Neuronal stem cell (in vitro differentiated cells): ENCODE results near the gene SGCA.

Experiments
- DNase-seq: peaks from one replicate; pipeline ENCODE4 v3.0.0-alpha.2; 2013; ENCODE audit warnings: low spot score
- H2AFZ ChIP-seq: one replicate; pipeline ENCODE4 v1.6.1; 2013; ENCODE audit warnings: mild to moderate bottlenecking, low read length, inconsistent platforms
- H2AK5ac ChIP-seq: 2 replicates; pipeline ENCODE4 v1.6.1; 2013; ENCODE audit warnings: low read depth, mild to moderate bottlenecking, inconsistent platforms, low read length, moderate library complexity, mixed read lengths
- H2BK120ac ChIP-seq: 2 replicates; pipeline ENCODE4 v1.6.1; 2013; ENCODE audit warnings: low read depth, mild to moderate bottlenecking, inconsistent platforms, low read length, moderate library complexity, mixed read lengths
- H2BK12ac ChIP-seq: one replicate; pipeline ENCODE4 v1.6.1; 2013; ENCODE audit warnings: low read length, inconsistent platforms
- H2BK15ac ChIP-seq: 2 replicates; pipeline ENCODE4 v1.6.1; 2013; ENCODE audit warnings: mild to moderate bottlenecking, low read length, inconsistent platforms, mixed read lengths
- H2BK5ac ChIP-seq: one replicate; pipeline ENCODE4 v1.6.1; 2013; ENCODE audit warnings: inconsistent platforms, mild to moderate bottlenecking, low read length, moderate library complexity
- H3K14ac ChIP-seq: one replicate; pipeline ENCODE4 v1.6.1; 2013; ENCODE audit warnings: low read length, inconsistent platforms
- H3K18ac ChIP-seq: 2 replicates; pipeline ENCODE4 v1.6.1; 2013; ENCODE audit warnings: low read length, inconsistent platforms
- H3K23ac ChIP-seq: 2 replicates; pipeline ENCODE4 v1.6.1; 2013; ENCODE audit warnings: low read depth, mild to moderate bottlenecking, mixed read lengths, low read length, inconsistent platforms; ENCODE audit not compliant: poor library complexity
- H3K27ac ChIP-seq: replicated peaks from 3 replicates; pipeline ENCODE4 v1.5.1; 2013; ENCODE audit warnings: low read length, inconsistent platforms
- H3K27me3 ChIP-seq, 3 experiments: 2 replicates each; pipeline ENCODE4 v1.6.1; 2013; ENCODE audit warnings: low read length in 3 of 3, mild to moderate bottlenecking in 2 of 3, inconsistent platforms in 1 of 3, low read depth in 1 of 3, mixed read lengths in 1 of 3, moderate library complexity in 1 of 3; ENCODE audit not compliant: control insufficient read depth in 3 of 3, insufficient read depth in 3 of 3
- H3K36me3 ChIP-seq, 2 donors: replicated peaks in 1 of 2; 2 replicates each; pipeline ENCODE4 v1.6.1; 2013; ENCODE audit warnings: low read length in 2 of 2; ENCODE audit not compliant: control insufficient read depth in 2 of 2, insufficient read depth in 2 of 2
- H3K4ac ChIP-seq: 2 replicates; pipeline ENCODE4 v1.6.1; 2013; ENCODE audit warnings: inconsistent platforms, mild to moderate bottlenecking, low read length, moderate library complexity
- H3K4me1 ChIP-seq, 2 donors: 1 replicate in 1 of 2; 2 replicates in 1 of 2; pipeline ENCODE4 v1.6.1; 2013; ENCODE audit warnings: low read length in 2 of 2, low read depth in 1 of 2; ENCODE audit not compliant: control insufficient read depth in 2 of 2, insufficient read depth in 1 of 2
- H3K4me2 ChIP-seq: one replicate; pipeline ENCODE4 v1.6.1; 2013; ENCODE audit warnings: mild to moderate bottlenecking, low read length, inconsistent platforms; ENCODE audit not compliant: insufficient read depth, poor library complexity, severe bottlenecking
- H3K4me3 ChIP-seq, 2 donors: 2 replicates each; pipeline ENCODE4 v1.5.1; 2013; ENCODE audit warnings: low read length in 2 of 2, mild to moderate bottlenecking in 2 of 2, inconsistent platforms in 1 of 2, moderate library complexity in 1 of 2
- H3K79me1 ChIP-seq: one replicate; pipeline ENCODE4 v1.6.1; 2013; ENCODE audit warnings: low read depth, mild to moderate bottlenecking, inconsistent platforms, low read length, moderate library complexity
- H3K9ac ChIP-seq: one replicate; pipeline ENCODE4 v1.6.1; 2013; ENCODE audit warnings: mild to moderate bottlenecking, low read depth, low read length, inconsistent platforms; ENCODE audit not compliant: poor library complexity
- H3K9me3 ChIP-seq, 2 donors: replicated peaks in 1 of 2; 2 replicates each; pipeline versions ENCODE3 to v1.6.1; 2013; ENCODE audit warnings: low read length in 2 of 2, mild to moderate bottlenecking in 2 of 2, inconsistent platforms in 1 of 2, low read depth in 1 of 2, mixed read lengths in 1 of 2, moderate library complexity in 1 of 2; ENCODE audit not compliant: control insufficient read depth in 2 of 2, insufficient read depth in 1 of 2
- H4K8ac ChIP-seq: one replicate; pipeline ENCODE4 v1.6.1; 2013; ENCODE audit warnings: low read depth, mild to moderate bottlenecking, inconsistent platforms, low read length, moderate library complexity
- H4K91ac ChIP-seq: one replicate; pipeline ENCODE4 v1.6.1; 2013; ENCODE audit warnings: low read length, low read depth, mild to moderate bottlenecking, inconsistent platforms; ENCODE audit not compliant: poor library complexity
- WGBS, 2 donors: extraction: QIAGEN DNeasy Blood & Tissue Kit; methylation state at CpG; one replicate each; pipeline ENCODE4 v1.1.7; 2013; ENCODE audit warnings: missing lambda C conversion rate in 2 of 2, mixed read lengths in 1 of 2; ENCODE audit not compliant: insufficient read length in 2 of 2, insufficient replicate concordance in 1 of 2; ENCODE audit errors: extremely low coverage in 2 of 2; 5-methylcytosine and 5-hydroxymethylcytosine counted together

Gene SGCA

GRCh38 chr17:50169881-50170459 is 4.2 kb downstream of the SGCA start:
- H2BK12ac ChIP-seq: peak overlapping the region; percentile 84
- peak overlapping the region; percentile 69 for H2BK120ac ChIP-seq
- no peaks in the 10 kb centered on the region for H3K79me1 ChIP-seq
- H2BK5ac ChIP-seq: no peak overlapping the region
- WGBS, 2 donors: no CpG with 5 or more reads among the region's 9 CpGs
- H3K4me1 ChIP-seq: peaks cover 6 to 7% of the 10 kb centered on the region in 2 donors
- no peak overlapping the region for H3K9ac ChIP-seq
- H3K9me3 ChIP-seq: no peaks in the 10 kb centered on the region
- no peak overlapping the region for H3K4me2 ChIP-seq
- H4K91ac ChIP-seq: peak overlapping the region; percentile 49
- H2AK5ac ChIP-seq: peak overlapping the region; percentile 95
- no peak overlapping the region for H3K23ac ChIP-seq
- H3K4ac ChIP-seq: peak overlapping the region; percentile 80
- peak overlapping the region; percentile 92 for H2BK15ac ChIP-seq
- H4K8ac ChIP-seq: no peak overlapping the region
- no peaks in the 10 kb centered on the region for H3K36me3 ChIP-seq
- H3K27ac ChIP-seq: no peak overlapping the region
- no peak overlapping the region for H2AFZ ChIP-seq
- no peak for DNase-seq
- peaks cover 0 to 6% (median 0%) of the 10 kb centered on the region in 3 experiments for H3K27me3 ChIP-seq
- H3K14ac ChIP-seq: no peak overlapping the region
- H3K4me3 ChIP-seq: peak overlapping the region in 1 of 2 donors; percentile 1
- peak overlapping the region; percentile 36 for H3K18ac ChIP-seq

GRCh38 chr17:50170662-50171370 is 5.0 kb downstream of the SGCA start:
- no peak overlapping the region for H2AFZ ChIP-seq
- no peak overlapping the region for H3K14ac ChIP-seq
- no peak overlapping the region for H4K8ac ChIP-seq
- no peak overlapping the region for H2BK12ac ChIP-seq
- H3K4me3 ChIP-seq: no peak overlapping the region
- no peak overlapping the region for H3K18ac ChIP-seq
- no peak overlapping the region for H2AK5ac ChIP-seq
- no peak overlapping the region for H3K9ac ChIP-seq
- H4K91ac ChIP-seq: no peak overlapping the region
- H3K4me1 ChIP-seq: peaks cover 6 to 7% of the 10 kb centered on the region in 2 donors
- no peak overlapping the region for H2BK5ac ChIP-seq
- no peak overlapping the region for H3K4me2 ChIP-seq
- no peak overlapping the region for H2BK15ac ChIP-seq
- no CpG with 5 or more reads among the region's 10 CpGs for WGBS, 2 donors
- no peaks in the 10 kb centered on the region for H3K79me1 ChIP-seq
- H3K36me3 ChIP-seq: no peaks in the 10 kb centered on the region
- H3K4ac ChIP-seq: no peak overlapping the region
- H3K9me3 ChIP-seq: no peaks in the 10 kb centered on the region
- peaks cover 0 to 6% (median 0%) of the 10 kb centered on the region in 3 experiments for H3K27me3 ChIP-seq
- no peak overlapping the region for H3K27ac ChIP-seq
- no peak overlapping the region for H3K23ac ChIP-seq
- H2BK120ac ChIP-seq: no peak overlapping the region
- no peak for DNase-seq

- H2BK5ac ChIP-seq: no peak overlapping the region
- peak overlapping the region; percentile 75 for H3K23ac ChIP-seq
- H2BK12ac ChIP-seq: peak overlapping the region; percentile 47
- peak overlapping the region; percentile 52 for H2BK120ac ChIP-seq
- H2BK15ac ChIP-seq: peak overlapping the region; percentile 61
- no peak overlapping the region for H4K8ac ChIP-seq
- H3K4ac ChIP-seq: no peak overlapping the region
- H3K9me3 ChIP-seq: no peaks in the 10 kb centered on the region
- no CpG with 5 or more reads among the region's 17 CpGs for WGBS, 2 donors
- H3K18ac ChIP-seq: peak overlapping the region; percentile 52
- H3K14ac ChIP-seq: peak overlapping the region; percentile 73
- no peak overlapping the region for H3K9ac ChIP-seq
- H4K91ac ChIP-seq: peak overlapping the region; percentile 32
- H3K4me2 ChIP-seq: no peak overlapping the region
- H2AK5ac ChIP-seq: peak overlapping the region; percentile 91
- no peak overlapping the region for H2AFZ ChIP-seq
- H3K4me3 ChIP-seq: no peak overlapping the region
- no peaks in the 10 kb centered on the region for H3K79me1 ChIP-seq
- no peak for DNase-seq
- peaks cover 0 to 6% (median 0%) of the 10 kb centered on the region in 3 experiments for H3K27me3 ChIP-seq
- H3K27ac ChIP-seq: no peak overlapping the region
- peaks cover 6 to 7% of the 10 kb centered on the region in 2 donors for H3K4me1 ChIP-seq
- H3K36me3 ChIP-seq: no peaks in the 10 kb centered on the region
These were observed 5.7 kb downstream of the SGCA start for GRCh38 chr17:50171371-50172071.

GRCh38 chr17:50172130-50172529 is 6.3 kb downstream of the SGCA start:
- H4K8ac ChIP-seq: no peak overlapping the region
- no peak overlapping the region for H2AFZ ChIP-seq
- H2AK5ac ChIP-seq: peak overlapping the region; percentile 91
- peak overlapping the region; percentile 47 for H2BK12ac ChIP-seq
- H3K27ac ChIP-seq: no peak overlapping the region
- H2BK5ac ChIP-seq: no peak overlapping the region
- H3K4ac ChIP-seq: no peak overlapping the region
- no peaks in the 10 kb centered on the region for H3K36me3 ChIP-seq
- DNase-seq: no peak
- no peak overlapping the region for H4K91ac ChIP-seq
- H3K9me3 ChIP-seq: no peaks in the 10 kb centered on the region
- H3K4me3 ChIP-seq: no peak overlapping the region
- peaks cover 1% of the 10 kb centered on the region for H3K79me1 ChIP-seq
- H3K27me3 ChIP-seq: peaks cover 0 to 3% (median 0%) of the 10 kb centered on the region in 3 experiments
- H3K4me2 ChIP-seq: no peak overlapping the region
- H3K23ac ChIP-seq: no peak overlapping the region
- peaks cover 7 to 11% of the 10 kb centered on the region in 2 donors for H3K4me1 ChIP-seq
- peak overlapping the region; percentile 2 for H3K18ac ChIP-seq
- H2BK120ac ChIP-seq: peak overlapping the region; percentile 52
- no CpG with 5 or more reads among the region's 11 CpGs for WGBS, 2 donors
- peak overlapping the region; percentile 61 for H2BK15ac ChIP-seq
- peak overlapping the region; percentile 13 for H3K9ac ChIP-seq
- no peak overlapping the region for H3K14ac ChIP-seq
